Inferior parietal cortex (tissue), 1 donor: Measurements from ENCODE around the gene TRUB2.
"Not testable (repeated sequence)": the region's sequence is repeated elsewhere in the genome, so short reads cannot be mapped to it uniquely, and the experiment has no call there.

ENCODE experiments used
- DNase-seq: peaks from one replicate; pipeline ENCODE4 v3.0.0-alpha.2; 2016; ENCODE audit errors: extremely low spot score

The TRUB2 gene

GRCh38 chr9:128298535-128299482 lies 23.4 kb downstream of the TRUB2 start:
- no peak for DNase-seq

GRCh38 chr9:128297221-128297773 lies 24.9 kb downstream of the TRUB2 start:
- DNase-seq = no peak

- no peak for DNase-seq
Observed at GRCh38 chr9:128296340-128297220, 25.7 kb downstream of the TRUB2 start.

- no peak for DNase-seq
Observed at GRCh38 chr9:128294142-128294541, 28.1 kb downstream of the TRUB2 start.

GRCh38 chr9:128293091-128293490 lies 29.2 kb downstream of the TRUB2 start:
- no peak for DNase-seq

GRCh38 chr9:128292009-128292408 lies 30.2 kb downstream of the TRUB2 start:
- no peak for DNase-seq

GRCh38 chr9:128288273-128289004 lies 33.8 kb downstream of the TRUB2 start:
- no peak for DNase-seq

- peak; percentile 86 for DNase-seq
Observed at GRCh38 chr9:128286440-128286839, 35.8 kb downstream of the TRUB2 start.

GRCh38 chr9:128285033-128285784 lies 37.0 kb downstream of the TRUB2 start:
- no peak for DNase-seq

- no peak for DNase-seq
Observed at GRCh38 chr9:128282500-128282899, 39.7 kb downstream of the TRUB2 start.

GRCh38 chr9:128280084-128280622 lies 42.1 kb downstream of the TRUB2 start:
- no peak for DNase-seq

- DNase-seq = not testable (repeated sequence)
Observed at GRCh38 chr9:128279088-128280073, 42.9 kb downstream of the TRUB2 start.

GRCh38 chr9:128276574-128277270 lies 45.5 kb downstream of the TRUB2 start:
- no peak for DNase-seq

- peak; percentile 100 for DNase-seq
Observed at GRCh38 chr9:128276008-128276573, 46.2 kb downstream of the TRUB2 start, which contains the start of gene SWI5. TSS of gene SWI5 (plus strand) at chr9:128276276.

- no peak for DNase-seq
Observed at GRCh38 chr9:128275198-128276007, 46.8 kb downstream of the TRUB2 start, which contains the start of gene GOLGA2. TSS of gene GOLGA2 (minus strand) at chr9:128276007. CDS start at chr9:128275976, 31 bp downstream.

GRCh38 chr9:128274245-128274644 lies 48.0 kb downstream of the TRUB2 start:
- no peak for DNase-seq

- no peak for DNase-seq
Observed at GRCh38 chr9:128271512-128271911, 50.7 kb downstream of the TRUB2 start.
